GM19328 (cell line): ENCODE data around the gene MRGPRG.

Experiments
- ATAC-seq: cut with Tn5 transposase; IDR thresholded peaks from one replicate; pipeline ENCODE4 v1.9.1; 2021; ENCODE audit warnings: mild to moderate bottlenecking, moderate library complexity; ENCODE audit not compliant: unreplicated experiment

The MRGPRG gene

DNA sequence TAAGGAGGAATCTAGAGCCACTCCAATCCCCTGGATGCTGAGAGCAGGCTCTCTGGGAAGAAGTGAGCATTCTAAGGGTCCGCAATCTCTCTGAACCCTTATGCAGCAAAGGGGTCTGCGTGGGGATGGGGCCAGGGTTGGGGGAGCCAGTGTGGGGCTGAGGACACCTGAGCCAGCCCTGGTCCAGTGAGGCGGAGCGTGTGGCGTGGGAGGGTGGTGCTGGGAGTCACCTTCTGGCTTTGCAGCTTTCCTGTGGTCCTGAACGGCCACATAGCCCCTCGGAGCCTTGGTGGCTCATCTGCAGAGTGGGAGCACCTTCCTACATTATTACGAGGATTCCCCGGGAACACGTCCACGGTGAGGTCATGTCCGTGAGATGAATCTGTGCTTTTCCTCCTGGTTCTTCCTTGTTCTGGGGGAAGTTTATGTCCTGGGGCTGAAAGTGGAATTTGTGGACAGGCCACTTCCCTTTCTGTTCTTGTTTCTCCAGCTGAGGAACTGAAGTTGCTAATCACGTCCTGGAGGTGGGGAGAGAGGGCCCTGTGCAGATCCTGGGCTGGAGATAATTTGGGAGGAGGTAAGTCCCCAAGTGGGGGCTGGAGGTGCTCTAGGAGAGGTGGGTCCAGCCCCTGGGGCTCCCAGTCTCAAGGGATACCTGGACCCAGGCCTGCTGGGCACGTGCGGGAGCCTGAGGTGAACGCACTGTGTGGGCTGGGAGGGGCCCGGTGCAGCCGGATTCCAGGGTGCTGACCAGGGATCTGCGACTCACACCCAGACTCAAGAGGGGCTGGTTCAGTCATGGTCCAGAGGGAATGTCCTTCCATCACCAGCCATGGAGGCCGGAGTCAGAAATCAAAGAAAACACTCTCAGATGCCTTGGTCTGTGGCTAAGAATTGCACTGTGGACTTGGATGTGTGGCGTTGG is 7.5 kb upstream of the MRGPRG start:
- no peak for ATAC-seq

DNA sequence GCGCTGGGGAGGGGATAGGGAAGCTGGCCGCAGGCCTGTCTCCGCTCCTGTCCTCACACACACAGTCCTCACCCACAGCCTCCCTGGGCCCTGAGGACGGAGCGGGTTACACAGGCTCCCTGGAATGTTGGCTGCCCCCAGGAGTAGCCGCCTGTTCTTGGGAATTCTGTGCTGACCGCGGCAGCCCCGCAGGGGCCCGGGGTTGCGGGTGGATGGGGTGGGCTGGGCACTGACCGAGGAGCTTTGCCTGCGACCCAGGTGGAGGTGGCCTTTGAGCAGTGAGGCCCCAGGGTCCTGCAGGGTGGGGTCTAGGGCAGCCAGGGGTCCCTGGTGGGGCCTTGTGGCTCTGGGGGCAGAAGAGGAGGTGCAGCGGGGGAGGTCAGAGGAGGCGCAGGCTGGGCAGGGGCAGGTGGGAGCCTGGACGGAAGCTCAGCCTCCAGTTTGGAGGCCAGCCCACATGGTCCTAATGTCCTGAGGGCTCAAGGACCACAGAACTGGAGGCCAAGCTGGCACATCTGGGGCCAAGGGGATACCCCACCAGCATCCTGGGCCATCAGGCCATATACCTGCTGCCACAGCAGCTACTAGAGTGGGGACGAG is 6.6 kb upstream of the MRGPRG start:
- ATAC-seq = no peak

DNA sequence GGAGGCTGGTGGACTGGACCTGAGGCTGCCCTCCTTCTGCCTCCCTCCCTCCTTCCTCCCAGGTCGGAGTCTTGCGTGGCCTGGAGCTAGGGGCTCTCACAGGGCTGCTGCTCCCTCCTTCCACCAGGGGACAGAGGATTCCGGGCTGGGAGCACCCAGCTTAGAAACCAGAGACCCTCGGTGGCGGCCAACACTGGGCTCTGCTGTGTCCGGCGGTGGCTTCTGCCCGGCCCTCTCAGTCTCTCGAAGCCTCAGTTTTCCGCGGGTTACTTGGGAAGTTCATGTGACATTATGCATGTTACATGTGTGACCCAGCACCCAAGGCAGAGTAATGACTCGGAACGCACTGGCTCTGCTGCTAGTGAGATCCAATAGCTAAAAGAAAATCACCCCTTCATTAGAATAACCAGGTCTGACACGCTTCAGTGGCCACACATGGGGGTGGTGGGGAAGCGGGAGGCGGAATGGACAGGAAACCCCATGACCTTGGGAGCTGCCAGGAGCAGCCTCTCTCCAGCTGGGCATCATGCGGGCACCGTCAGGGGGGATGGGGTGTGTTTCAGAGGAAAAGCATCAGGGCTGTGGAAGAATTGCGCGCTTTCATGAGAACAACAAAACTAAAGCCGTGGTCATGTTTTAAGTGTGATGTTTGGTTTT is 5.9 kb upstream of the MRGPRG start:
- no peak for ATAC-seq

DNA sequence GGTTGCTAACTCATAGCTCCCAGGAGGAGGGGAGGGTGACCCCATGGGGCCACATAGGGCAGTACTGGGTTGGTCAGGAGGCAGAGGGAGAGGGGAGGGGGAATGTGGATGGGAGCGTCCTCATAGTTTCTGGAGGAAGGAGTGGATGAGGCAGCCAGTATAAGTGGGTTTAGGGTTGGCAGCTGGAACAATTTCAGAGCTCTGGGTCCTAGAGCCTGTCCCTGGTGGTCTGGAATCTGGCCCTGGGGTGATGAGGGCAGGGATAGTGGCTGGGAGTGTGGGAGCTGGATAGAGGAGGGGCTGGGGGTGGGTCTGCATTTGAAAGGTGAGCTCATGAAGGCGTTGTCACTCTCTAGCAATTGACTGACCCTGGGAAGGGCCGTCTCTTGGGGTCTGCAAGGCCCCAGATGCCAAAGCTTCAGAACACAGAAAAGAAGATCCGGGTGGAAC is 5.3 kb upstream of the MRGPRG start:
- no peak for ATAC-seq

DNA sequence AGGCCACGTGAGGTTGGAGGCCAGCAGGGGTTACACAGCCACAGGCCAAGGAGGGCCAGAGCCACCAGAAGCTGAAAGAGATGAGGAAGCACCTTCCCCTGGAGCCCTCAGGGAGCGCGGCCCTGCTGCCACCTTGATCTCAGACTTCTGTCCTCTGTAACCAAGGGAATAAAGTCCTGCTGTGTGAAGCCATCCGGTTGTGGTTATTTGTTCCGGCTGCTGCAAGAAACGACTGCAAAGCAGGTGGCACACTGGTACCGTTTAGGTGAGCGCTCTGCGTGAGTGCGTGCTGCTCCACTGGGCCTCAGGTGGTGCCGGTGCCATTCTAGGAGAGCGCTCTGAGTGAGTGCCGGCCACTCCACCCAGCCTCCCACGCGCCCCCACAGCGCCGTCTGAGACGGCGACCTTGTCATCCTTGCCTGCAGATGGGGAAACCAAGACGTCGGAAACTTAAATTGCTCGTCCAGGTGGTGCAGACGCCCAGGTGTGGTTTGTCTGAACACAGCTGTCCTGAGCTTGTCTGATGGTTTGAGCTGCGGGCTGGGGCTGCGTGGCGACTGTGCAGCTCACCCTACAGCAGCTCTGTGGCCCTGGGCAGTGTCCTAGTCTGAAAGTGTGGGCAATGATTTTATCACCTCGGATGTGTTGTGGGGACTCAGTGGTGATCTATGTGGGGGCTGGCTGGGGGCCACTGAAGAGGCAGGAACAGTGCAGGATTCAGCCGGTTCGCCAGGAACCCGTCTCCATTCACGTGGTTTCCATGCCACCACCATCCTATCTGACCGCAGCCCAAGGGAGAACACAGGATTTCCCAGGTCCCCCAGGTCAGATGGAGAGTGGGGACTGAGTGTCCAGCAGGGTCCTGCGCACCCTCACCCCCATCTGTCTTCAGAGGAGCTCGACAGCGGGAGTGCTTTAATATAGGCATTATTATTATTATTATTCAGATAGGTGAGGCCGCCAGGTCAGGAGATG is 4.6 kb upstream of the MRGPRG start:
- no peak for ATAC-seq

DNA sequence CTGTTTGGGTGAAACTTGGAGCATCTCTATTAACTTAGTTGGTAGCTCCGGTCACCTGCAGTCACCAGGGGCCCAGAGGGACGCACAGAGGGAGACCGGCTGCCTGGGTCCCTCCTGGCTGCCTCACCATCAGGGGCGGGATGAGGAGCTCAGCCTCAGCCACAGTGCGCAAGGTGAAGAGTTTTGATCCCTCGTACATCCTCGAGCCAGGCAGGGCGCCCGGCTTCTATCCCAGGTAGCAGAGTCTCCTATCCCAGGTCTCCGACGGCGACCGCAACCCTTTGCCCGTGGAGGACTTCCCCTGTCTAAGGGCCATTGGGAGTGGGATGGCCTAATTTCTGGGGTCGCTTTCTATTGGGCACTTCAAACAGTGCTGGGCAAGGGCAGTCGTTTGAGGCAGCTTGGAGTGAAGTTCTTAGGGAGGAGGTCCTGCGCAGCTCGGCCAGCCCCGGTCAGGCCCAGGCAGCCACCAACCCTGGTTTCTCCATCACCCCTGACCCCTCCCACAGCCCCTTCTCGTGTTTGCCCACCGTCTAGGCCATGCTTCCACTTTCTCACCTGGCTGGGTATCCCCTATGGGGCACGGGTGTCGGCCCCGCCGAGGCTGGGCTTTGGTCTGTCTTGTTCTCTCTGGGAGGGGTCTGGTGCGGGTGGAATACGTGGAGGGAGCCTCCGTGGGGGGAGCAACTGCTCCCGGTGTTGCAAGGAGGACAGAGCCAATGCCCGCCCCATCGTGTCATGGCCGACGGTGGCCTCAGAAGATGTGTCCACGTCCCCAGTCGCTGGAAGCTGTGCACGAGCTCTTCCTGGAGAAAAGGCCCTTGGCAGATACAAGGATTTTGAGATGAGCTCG is 3.6 kb upstream of the MRGPRG start:
- ATAC-seq = no peak

DNA sequence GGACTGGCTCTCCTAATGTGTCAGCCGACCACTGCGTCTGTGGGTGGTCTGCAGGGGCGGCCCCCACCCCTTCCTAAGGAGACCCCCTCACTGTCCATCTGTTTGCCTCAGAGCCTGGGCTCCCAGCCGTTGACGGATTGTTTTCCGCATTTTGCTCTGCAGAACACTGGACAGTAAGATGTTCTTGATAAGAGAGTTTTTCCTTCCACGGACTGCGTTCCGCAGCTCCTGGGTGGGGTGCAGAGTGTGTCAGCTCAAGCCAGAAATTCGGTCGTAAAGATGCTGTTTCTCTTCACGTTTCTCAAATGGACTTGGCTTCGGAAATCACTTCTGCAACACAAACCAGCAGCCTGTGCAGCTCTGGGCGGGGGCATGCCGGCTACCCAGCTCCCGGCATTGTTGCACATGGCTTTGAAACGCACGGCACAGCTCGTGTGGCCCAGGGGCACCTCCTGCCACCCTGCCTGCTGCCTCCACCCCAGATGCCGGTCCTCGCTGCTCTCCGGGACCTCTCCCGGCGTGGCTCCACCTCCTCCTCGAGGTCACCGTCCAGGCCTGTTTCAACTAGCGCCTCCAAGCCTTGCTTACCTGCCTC is 2.9 kb upstream of the MRGPRG start:
- no peak for ATAC-seq

DNA sequence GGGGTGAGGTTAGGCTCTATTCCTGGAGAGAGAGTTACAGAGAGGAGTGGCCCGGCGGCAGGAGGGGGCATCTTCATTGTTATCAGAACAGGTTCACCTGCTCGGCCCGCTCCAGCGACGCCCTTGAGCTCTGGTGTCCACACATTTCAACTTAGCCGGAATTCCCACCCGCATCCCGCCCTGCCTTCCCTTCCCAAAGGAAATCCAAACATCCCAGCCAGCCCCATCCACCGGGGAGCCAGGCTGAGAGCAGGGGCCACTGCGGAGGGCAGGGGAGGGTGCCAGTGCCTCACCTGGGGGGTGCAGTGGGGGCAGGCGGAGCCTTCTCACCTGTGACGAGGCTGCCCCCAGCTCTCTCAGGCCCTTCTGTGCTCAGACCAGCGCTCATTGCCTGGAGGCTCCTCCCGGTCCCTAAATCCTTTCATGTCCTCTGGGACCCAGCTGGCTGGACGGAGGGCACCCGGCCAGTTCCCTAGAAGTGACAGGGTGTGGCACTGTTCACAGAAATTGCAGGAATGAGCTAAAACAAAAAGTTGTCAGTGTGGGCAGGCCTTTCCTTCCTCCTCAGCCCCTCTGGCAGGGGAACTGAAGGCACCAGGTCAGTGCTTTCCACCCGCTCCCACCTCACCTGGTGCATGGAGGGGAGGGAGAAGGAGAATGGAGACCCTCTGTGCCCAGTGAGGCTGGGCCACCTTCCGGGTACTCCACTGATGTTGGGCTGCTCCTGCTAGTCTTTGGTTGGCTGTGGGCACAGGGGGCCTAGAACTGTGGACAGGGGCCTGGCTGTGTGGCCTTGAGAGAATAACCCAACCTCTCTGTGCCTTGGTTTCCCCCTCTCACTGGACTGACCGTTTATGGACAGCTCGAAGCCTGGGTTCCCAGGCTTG is 2.2 kb upstream of the MRGPRG start:
- ATAC-seq = no peak

DNA sequence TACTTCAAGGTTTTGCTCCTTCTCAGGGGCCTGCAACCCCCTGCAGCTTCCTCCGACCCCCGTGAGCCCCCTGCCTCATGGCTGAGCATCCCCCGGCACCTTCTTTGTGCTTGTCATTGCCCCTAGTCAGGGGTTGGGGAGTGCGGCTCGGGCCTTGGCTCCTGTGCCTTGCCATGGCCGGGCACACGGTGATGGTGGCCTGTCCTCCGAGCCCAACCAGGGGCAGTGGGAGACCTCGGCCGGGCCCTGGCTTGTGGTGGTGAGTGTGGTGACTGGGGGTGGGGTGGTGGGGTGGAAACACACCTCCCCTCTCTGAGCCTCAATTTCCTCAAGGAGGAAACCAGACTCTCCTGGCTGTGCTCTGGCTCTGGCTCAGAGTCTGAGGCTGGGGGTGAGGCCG is 1.5 kb upstream of the MRGPRG start:
- no peak for ATAC-seq

DNA sequence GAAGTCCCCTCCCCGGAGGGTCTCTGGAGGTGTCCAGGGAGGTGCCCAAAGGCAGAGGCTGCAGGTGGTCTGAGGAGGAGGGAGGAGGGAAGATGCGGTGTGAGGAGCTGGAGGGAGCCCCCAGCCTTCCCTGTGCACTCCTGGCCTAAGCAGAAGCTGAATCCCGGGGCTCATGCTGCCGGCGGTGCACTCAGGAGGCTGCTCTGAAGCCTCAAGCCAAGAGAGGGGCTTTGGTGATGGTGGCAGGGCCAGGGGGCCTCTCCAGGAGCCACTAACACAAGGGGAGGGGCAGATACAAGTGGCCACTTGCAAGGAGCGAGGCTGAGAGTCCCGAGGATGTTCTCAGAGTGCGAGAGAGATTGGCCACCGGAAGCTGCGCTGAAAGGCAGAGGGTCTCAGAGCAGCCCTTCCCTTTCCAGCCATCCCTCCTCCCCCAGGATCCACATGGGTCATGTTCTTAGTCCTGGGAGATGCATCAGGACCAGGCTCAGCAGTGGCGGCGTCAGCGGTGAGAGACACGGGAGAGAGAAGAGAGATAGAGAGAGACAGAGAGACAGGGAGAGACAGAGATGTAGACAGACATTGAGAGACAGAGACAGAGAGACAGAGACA is 774 bp upstream of the MRGPRG start:
- no peak for ATAC-seq

DNA sequence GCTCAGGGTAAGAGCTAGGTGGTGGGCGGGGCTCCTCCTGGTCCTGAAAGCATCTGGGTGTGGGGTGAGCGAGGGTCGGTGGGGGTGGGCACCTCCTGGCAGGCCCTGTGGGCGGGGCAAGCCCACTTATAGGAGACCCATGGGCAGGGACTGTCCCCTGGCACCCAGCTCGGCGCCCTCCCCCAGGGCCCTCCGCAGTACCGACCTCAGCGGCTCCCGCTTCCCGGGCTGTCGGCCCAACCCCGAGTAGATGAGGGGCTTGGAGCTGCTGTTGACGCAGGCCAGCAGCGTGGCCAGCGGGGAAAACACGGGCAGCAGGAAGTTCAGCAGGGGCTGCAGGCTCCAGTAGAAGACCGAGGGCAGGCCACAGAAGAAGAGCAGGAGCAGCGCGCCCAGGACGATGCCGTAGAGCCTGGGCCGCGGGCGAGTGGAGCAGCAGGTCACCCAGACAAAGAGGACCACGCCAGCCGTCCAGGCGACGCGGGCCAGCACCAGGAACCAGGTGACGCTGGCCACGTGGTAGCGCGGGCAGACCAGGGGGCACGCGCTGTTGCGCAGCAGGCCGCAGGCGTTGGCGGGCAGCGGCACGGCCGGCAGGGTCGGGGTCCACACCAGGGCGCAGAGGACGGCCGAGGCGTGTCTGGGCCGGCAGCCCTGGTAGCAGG is 663 bp downstream of the MRGPRG start:
- ATAC-seq = no peak

DNA sequence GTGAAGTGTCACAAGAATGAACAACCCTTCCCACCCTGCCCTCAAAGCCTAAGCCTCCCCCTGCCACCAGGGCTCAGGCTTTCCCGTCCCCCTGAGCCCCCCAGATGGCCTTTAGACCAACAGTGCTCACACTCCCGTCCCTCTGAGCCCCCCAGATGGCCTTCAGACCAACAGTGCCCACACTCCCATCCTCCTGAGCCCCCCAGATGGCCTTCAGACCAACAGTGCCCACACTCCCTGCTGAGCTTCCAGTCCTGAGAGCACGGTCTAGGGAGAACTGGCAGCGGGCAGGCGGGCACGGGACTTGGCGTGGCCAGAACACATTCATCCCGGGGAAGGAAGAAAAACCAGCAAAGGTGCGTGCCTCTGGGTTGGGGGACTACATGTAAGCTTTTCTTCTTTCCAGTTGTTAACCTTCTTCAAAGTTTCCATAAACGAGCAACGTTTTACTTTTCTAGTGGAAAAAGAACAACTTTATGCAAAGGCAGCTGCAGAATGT is 2.5 kb downstream of the MRGPRG start:
- ATAC-seq = no peak

DNA sequence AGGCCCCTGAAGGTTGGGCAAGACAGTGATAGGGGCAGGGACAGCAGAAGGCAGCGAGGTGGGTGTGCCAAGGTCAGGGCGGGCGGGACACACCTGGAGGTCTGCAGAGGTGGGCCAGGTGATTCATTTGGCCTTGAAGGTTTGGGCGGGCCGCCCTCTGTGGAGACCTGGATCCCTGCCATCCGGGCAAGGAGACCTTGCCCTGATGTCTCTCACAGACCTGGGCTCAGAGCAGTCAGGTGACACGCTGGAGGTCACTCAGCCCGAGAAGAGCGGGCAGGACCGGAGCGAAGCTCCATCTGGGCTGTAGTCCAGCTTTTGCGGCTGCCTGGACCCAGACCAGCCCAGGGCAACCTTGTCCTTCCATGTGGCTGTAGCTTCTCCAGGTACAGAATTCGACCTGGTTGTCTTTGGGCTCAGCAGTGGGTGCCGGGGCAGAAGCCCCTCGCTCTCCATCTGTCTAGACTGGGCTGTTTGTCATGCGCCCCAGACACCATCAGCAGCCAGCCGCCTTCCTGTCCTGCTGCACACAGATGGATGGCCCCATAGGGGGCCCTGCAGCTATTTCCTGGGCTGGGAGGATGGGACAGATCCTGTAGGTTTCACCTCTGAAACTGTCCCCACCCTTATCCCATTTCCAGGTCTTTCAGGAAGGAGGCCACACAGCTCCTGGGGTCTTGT is 3.1 kb downstream of the MRGPRG start:
- no peak for ATAC-seq

DNA sequence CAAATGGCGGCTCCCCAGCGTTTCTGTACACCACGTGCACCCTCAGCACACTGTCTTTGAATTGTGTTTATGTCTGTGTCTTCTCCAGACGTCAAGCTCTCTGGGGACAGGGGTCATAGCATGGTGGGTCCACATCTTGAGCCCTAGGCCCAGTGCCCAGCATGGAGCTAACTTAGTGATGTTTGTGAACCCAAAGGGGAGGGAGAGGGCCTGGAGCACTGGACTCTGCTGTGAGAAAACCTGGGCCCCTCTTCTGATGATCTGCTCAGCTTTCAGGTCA is 4.3 kb downstream of the MRGPRG start:
- ATAC-seq = no peak

DNA sequence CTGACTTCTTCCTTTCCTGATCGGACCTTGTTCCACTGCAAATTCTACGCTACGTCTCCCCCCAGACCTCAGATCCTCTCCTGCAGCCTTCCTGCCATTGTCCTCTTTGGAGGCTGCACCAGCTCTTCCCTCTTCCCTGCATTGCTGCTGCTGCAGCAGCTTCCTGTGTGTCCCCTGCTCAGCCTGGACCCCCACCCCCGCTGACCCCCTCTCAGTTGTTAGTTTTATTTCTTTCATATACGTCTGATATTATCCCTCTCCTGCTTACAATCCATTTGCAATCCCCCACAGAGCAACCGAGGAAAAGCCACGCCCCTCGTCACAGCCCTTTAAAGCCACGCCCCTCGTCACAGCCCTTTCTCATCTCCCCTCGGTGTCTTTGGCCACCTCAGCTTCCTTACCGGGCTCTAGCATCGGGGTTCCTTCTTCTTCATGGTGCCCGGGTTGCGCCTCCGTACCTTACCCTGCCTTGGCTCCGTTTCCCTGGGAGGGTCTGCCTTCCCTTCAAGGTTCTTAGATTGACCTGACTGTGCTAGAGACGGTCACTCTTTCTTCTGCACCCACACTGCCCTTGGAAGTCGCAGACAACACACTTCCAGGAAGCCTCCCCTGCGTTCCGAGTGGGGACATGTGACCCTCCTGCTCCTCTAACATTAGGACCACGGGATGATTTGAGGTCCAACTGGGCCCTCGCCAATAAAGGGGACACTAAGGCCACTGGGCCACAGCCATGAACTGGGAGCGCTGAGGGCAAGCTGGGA is 4.8 kb downstream of the MRGPRG start:
- no peak for ATAC-seq

DNA sequence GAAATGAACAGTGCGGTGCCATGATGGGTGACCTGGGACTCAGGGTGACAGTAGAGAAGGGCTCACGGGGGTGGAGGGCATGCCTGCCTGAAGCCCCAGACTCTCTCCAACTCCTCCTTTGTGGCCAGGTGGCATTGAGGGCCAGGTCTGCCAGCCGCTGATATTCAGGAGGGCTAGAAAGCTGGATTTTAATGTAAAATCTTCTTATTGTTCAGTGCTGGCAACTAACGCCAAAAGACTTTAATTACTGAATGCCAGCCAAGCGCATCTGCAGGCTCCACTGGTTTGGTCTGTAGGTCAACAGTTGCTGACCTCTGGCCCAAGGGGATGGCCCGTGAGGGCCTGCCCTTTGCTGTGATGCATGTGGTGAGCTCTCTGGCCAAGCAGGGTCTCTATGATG is 10.3 kb downstream of the MRGPRG start:
- no peak for ATAC-seq
